ENCODE results near the gene OR6Q1.
A peak's percentile ranks its signal among the peaks of the same experiment; 100 is the strongest.
"Not testable (repeated sequence)": the region's sequence is repeated elsewhere in the genome, so short reads cannot be mapped to it uniquely, and the experiment has no call there.

The OR6Q1 gene, protein sequence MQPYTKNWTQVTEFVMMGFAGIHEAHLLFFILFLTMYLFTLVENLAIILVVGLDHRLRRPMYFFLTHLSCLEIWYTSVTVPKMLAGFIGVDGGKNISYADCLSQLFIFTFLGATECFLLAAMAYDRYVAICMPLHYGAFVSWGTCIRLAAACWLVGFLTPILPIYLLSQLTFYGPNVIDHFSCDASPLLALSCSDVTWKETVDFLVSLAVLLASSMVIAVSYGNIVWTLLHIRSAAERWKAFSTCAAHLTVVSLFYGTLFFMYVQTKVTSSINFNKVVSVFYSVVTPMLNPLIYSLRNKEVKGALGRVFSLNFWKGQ

DNA sequence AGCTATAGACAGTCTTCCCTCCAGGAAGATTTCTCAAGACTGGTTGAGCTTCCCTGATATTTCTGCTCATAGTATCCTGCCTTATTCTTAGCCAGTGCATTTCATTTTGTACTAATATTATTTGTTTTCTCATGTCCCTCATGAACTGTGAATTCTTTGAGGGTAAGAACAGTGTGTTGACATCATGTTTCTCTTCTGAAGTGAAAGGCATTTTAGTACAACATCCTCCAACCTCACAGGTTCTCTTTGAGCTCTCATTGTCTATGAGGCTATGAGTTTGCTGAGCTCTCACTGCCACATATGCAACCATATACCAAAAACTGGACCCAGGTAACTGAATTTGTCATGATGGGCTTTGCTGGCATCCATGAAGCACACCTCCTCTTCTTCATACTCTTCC is at the start of gene OR6Q1:
OR6Q1 (plus strand) TSS at position 301 of the 400 bp plus-strand sequence; CDS start at position 301, 0 bp downstream.
- DNase-seq: no peak

DNA sequence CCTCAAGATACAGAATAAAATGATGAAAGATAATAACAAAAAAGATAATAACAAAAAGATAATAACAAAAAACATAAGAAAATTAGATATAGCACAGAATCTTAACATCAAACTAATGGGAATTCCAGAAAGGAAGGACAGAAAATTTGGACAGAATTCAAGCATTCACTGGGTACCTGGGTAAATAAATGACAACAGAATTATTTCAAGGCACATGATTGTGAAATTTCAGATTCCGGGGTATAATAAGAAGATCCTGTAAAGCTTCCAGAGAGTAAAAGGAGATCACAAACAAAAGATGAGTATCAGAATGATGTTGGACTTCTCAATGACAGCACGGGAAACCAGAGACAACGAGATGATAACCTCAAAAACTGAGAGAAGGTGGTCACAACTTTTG is 49.2 kb upstream of the OR6Q1 start:
- no peak for DNase-seq

DNA sequence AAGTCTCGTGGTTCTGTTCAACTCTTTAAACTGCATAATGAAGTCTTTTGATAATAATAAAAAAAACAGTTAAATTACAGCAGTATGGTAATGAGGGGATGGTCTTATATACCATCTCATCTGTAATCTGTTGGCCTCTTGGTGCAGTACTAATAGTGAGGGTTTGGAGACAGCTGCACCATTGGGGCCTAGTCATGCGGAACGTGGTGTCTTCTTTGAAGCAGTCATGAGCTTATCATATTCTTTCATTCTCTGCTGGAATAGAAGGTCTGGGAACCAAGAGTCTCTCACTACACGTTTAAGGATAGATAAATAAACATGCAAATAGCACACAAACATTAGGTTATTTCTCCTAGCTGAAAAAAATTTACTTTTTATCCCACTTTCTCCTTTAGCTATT is 48.0 kb upstream of the OR6Q1 start:
- no peak for DNase-seq

DNA sequence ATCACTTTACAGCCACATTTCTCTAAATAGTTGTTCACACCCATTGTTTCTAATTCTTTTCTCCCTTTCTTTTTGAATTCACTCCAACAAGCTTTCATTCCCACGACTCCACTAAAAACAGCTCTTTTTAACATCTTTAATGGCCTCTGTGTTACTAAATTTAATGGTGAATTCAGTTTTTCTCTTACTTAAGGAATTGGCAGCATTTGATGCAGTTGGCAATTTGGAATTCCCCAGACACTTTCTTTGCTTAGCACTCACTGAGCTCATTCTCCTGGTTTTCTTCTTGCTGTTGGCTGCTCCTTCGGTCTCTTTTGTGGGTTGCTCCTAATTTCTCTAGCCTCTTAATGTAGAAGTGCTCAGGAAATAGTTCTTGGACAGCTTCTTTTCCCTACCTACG is 47.6 kb upstream of the OR6Q1 start:
- no peak for DNase-seq

DNA sequence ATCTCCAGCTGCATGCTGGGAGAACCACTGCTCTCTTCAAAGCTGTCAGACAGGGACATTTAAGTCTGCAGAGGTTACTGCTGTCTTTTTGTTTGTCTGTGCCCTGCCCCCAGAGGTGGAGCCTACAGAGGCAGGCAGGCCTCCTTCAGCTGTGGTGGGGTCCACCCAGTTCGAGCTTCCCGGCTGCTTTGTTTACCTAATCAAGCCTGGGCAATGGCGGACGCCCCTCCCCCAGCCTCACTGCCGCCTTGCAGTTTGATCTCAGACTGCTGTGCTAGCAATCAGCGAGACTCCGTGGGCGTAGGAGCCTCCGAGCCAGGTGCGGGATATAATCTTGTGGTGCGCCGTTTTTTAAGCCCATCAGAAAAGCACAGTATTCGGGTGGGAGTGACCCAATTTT is 31.2 kb upstream of the OR6Q1 start:
- DNase-seq: not testable (repeated sequence)

DNA sequence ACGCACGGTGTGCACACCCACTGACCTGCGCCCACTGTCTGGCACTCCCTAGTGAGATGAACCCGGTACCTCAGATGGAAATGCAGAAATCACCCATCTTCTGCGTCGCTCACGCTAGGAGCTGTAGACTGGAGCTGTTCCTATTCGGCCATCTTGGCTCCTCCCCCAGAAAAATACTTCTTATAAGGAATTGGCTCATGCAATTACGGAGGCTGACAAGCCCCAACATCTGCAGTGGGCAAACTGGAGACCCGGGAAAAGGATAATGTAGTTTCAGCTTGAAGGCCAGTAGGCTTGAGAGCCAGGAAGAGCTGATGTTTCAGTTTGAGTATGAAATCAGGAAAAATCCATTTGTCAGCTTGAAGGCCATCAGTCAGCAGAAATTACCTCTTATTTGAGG is 30.7 kb upstream of the OR6Q1 start:
- not testable (repeated sequence) for DNase-seq

DNA sequence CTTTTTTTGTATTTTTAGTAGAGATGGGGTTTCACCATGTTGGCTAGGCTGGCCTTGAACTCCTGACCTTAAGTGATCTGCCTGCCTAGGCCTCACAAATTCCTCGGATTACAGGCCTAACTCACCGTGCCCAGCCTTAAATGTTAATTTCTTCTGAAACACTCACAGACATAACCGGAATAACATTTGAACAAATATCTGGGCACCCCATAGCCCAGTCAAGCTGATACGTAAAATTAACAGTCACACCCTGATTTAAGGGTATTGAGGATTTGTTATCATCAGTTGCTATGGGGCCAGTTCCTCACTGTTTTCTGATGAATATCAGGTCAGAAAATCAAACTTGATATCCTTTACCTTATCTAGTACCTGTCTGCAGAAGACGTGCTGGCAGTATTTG is 30.1 kb upstream of the OR6Q1 start:
- DNase-seq: no peak

DNA sequence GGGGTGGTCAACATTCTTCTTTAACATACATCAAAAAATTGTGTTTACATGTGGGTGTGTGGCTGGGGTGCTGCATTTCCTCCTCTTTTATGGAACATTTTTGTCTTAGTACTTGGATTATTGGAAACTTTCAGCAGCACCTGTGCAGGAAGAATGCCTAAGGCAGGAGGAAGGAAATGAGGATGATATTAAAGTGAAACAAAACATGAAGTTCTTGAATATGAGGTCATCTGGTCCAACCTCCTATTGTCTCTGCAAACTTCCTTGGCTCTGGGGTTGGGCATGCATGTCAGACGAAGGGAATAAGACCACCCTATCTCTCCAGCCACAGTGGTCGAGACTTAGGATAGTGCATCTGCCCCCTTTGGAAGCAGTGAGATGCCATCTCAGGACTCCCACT is 27.7 kb upstream of the OR6Q1 start:
- DNase-seq: no peak

DNA sequence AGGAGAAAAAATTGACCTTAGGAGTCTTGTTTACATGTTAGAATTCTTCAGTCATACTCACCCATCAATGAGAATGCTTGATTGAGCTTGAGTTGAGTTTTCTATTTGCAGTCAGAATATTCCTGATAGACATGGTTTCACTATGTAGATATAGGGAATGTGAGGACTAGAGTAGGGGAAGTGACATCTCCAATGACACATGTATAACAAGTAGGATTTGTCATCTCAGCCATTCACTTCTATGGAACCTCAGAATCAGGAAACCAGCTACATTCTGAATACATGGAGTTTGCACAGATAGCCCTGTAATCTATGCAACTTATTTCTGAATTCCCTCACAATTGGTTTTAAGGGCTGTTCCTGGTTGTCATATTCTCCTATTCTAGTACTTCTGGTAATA is 27.2 kb upstream of the OR6Q1 start:
- DNase-seq: no peak

DNA sequence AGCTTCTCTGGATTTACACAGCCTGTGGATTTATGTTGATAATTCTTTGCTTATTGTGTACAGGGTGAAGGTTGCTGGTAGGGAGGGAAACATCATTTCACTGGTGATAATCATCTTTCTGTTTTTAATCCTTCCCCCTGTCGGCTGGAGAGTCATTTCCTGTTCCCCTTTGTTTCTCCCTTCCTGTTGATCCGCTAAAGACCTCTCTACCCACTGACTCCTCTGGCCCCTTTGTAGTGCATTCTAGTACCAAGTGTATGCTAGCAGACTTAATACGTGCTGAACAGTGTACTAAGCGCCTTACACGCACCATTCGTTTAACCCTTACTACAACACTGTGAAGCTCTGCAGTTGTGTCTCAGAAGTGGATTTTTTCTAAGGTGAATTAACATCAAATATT is 26.1 kb upstream of the OR6Q1 start:
- no peak for DNase-seq

DNA sequence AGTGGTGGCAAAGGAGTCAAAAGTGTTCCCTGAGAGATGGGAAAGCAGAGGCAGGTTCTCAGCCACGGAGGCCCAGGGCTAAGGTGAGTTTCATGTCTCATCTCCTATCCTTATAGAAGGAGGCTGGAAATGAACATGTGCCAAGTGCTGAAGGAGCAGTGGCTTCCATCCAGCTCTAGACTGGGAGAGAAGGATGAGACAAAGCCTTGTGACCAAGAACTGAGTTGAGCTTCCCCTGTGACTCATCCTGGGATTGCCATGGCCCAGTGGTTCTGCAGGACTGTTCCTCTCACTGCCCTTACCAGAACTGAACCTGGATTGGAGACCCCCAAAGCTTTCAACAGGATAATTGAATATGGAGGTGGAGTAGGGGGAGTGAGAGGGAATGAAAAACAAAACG is 23.8 kb upstream of the OR6Q1 start:
- no peak for DNase-seq

DNA sequence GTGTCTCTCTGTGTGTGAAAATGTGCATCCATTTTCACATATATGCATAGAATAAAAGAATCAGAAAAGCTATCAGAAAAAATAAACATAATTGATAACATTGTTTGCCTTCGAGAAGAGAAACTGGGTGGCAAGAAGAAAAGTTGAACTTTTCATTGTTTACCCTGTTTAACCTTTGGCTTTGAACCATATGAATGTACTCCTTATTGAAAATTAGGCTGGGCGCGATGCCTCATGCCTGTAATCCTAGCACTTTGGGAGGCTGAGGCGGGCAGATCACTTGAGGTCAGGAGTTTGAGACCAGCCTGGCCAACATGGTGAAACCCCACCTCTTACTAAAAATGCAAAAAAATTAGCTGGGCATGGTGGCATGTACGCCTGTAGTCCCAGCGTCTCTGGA is 19.0 kb upstream of the OR6Q1 start:
- DNase-seq: no peak

DNA sequence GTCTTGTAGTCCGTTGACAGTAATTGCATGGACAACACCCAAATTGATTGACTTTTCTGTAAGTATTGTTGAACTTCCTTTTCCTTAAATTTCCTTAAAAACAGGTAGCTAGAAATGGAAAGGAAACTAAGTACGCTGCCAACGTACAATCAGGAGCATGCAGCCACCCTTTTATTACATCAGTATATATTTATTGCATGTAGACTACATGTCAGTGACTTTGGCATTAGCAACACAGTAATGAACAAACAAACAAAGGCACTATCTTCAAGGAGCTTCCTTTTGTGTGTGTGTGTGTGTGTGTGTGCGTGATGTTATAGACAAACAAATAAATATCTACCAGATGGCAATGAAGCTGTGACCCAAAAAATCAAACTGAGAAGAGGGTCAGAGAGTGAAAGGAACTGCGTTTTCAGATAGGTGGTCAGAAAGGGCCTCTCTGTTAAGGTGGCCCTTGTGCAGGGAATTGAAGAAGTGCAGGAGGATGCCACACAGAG is 7.3 kb upstream of the OR6Q1 start, which contains the start of gene OR9Q1:
OR9Q1 (plus strand) TSS at position 447 of the 497 bp plus-strand sequence. CDS start 155,564 bp downstream, outside the sequence.
- DNase-seq: no peak

DNA sequence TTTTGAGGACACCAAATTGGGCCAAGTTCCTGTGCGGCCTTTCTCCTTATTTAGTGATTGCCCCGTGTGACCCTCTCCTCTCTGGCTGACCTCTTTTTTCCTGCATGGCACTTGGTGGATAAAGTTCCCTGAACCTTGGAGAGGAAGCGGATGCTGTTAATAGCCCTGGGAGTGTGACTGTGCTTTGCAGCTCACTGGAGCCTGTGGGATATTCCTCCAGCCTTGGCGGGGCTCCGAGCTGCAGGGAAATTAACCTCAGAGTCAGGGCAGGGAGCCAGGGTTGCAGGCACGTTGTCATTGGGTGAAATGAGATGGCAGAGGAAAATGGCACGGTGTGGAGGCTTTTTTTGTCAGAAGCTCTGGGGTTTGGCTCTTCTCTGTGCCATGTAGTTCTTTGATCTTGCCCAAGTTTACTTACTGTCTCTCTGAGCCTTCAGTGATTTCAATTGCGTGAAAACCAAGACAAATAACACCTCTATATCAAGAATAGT is 6.1 kb upstream of the OR6Q1 start:
- DNase-seq: no peak

DNA sequence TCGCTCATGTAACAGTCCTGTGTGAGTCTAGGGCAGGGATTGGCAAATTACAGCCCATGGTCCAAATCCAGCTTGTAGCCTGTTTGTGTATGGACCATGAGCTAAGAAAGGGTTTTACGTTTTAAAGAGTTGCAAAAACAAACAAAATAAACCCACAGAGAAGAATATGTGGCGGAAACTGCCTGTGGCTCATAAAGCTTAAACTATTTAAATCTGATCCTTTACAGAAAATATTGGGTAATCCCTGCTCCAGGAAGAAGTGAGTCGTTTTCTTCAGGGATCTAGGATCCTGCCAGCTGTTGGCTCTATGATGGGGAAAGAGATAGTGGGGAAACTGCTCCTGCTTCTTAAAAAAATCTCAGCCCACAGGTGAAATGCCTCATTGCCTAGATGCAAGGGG is 3.4 kb upstream of the OR6Q1 start:
- no peak for DNase-seq

DNA sequence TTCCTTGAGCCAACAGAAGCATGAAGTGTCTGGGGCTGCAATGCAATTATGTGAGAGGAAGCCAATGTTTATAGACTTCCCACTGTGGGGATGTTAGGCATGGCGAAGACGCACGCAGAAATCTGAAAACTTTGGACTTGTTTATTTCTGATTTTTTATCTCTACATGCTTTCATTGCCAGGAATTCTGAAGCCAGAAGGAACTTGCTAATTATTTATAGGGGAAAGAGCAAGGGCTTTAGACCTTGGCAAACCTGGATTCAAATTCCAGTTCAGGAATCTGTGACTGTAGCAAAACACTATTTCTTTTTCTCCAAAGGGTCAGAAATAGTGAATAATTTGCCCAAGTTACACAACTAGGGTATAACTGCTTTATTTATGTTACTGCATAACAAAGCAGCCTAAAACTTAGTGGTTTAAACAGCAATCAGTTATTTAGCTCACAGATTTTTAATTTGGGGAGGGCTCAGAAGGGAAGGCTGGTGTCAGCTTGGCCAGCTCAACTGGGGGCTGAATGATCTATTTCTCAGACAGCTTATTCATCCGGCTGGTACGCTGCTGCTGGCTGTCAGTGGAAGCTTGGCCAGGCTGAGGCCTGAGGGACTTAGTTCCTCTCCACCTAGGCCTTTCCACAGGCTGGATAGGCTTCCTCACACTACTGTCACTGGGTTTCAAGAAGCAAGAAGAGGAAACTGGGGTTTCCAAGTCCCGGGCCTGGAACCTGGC is 1.9 kb upstream of the OR6Q1 start:
- peak; percentile 60 to 62 for DNase-seq

DNA sequence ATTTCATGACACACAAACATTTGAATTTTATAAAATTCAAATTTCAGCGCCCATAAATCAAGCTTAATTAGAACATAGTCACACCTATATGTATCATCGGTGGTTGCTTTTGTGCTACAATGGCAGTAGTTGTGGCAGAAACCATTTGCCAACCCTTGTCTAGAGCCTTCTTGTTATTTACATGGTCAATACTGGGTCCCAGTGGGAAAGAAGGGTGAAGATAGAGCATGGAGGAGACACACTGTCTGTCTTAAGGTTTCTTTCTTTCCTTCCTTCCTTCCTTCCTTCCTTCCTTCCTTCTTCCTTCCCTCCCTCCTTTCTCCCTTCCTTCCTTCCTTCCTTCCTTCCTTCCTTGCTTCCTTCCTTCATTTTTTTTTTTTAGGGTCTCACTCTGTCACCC is 3.7 kb downstream of the OR6Q1 start:
- DNase-seq: no peak

DNA sequence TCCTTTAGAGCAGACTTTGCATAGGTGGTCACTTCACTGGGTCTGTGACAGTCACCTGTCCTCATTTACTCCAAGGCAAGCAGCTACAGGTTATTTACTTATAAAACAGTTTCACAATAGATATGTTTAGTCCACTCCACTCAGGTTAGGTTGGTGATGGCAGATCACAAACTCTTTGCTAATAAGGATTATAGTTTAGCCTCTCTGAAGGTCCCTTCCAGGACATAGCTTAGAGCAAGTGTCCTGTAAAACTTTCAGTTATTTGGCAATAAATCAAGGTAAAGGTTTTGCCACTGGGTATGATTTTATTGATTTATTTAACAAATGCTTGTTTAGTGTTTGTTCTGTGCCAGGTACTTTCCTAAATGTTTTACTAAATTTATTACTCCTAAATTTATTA is 8.8 kb downstream of the OR6Q1 start:
- DNase-seq: no peak

DNA sequence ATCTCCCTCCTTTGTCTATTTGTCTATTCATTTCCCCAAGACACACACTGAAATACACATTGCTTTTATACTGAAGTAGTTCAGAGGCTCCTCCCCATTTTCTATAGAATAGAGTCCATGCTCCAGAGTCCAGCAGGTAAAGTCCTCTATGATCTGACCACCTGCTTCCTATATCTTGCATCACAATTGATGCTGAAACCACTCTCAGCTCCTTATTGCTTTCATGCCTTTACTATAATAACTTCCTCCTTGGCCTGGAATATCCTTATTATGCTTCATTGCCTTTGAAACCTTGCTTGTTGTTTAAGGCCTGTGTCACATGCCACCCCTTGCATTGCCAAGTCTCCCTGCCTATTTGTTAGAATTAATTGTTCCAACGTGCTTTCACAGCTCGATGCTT is 12.6 kb downstream of the OR6Q1 start:
- DNase-seq: no peak

DNA sequence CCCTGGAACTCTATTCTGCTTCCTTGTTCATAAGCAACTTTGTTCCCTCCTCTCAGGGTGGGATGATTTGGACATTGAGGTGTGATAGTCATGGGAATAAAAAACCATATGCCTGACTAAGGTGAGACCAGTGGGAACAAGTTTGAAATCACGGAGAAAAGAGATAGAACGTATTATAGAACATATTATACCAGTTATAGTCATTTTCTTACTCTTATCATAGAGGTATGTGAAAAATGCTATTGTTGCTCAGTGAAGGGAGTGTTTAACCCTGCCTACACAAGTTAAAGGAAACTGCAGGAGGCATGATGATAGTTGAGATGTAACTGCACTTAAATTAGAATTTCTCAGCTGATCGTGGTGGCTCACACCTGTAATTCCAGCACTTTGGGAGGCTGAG is 15.5 kb downstream of the OR6Q1 start:
- DNase-seq: no peak

DNA sequence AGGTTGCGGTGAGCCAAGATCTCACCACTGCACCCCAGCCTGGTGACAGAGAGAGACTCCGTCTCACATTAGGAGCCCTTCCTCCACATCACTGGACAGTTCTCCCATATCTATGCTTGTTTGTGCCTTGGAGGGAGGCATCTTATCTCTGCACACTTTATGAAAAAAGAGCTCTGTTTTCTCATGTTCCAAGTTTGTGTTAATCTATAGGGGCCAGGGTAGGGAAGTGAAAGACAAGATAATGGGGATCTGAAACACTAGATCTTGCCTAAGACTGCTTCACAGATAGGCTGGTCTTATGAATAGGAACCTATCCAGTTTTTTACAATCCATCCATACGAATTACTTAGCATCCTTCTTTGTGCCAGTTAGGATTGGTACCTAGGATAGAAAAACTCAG is 17.1 kb downstream of the OR6Q1 start:
- no peak for DNase-seq

DNA sequence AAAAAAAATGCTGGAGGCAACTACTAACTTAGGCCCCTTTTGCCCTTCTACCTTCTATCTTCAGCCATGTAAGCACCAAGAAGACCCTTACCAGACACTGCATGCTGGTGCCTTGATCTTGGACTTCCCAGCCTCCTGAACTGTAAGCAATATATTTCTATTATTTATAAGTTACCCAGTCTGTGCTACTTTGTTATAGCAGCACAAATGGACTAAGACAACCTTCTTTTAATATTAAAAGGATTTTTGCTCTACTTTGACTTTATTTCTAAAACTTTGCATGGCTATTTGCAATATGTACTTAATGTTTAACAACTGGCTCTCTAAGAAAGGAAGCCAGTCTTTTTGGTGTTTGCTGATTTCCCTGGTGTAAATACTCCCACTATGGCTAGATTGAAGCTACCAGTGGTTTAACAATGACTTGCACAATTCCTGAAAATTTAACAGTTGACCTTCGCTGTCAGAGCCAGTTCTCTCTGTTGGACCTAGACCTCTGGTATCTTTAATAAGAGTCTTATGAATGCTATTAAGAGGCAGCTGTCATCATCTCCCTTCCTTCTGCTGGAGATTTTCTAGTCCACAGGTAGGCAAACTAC is 25.2 kb downstream of the OR6Q1 start:
- DNase-seq: no peak

DNA sequence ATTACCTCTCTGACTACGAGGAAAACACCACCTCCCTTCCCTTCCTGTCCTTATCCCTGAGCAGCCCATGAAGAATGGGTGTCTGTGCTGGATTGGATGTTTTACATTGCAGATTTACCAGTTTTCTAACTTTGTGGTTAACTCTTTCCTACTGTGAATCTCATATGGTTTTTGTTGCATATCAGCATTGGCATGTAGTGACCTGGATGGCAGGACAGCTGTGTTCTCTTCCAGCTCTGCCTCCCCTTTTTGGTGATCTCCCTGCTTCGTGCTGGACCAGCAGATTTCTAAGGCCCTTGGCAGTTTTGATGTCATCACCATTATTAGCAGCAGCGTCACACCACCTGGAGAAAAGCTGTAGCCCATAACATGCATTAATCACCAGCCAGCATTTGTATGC is 26.7 kb downstream of the OR6Q1 start:
- DNase-seq: no peak

Data from inflammatory macrophage treated with lipopolysaccharide for 1 hour (primary cell).